GM18870 (cell line): Measurements from ENCODE around the gene FAM209B.
A peak's percentile ranks its signal among the peaks of the same experiment; 100 is the strongest.
"Not testable (repeated sequence)": the region's sequence is repeated elsewhere in the genome, so short reads cannot be mapped to it uniquely, and the experiment has no call there.

ENCODE experiments used
- ATAC-seq: cut with Tn5 transposase; IDR thresholded peaks from one replicate; pipeline ENCODE4 v1.9.1; 2021; ENCODE audit warnings: moderate library complexity; ENCODE audit not compliant: unreplicated experiment

The FAM209B gene

GRCh38 chr20:56537997-56538396, 5.0 kb downstream of the FAM209B start:
- ATAC-seq = no peak

- ATAC-seq = no peak
Observed at GRCh38 chr20:56540415-56540814, 7.4 kb downstream of the FAM209B start.

GRCh38 chr20:56542489-56543030, 9.5 kb downstream of the FAM209B start:
- no peak for ATAC-seq

- no peak for ATAC-seq
Observed at GRCh38 chr20:56551571-56551970, 18.5 kb downstream of the FAM209B start.

- ATAC-seq = peak; percentile 49
Observed at GRCh38 chr20:56552911-56553629, 20.0 kb downstream of the FAM209B start.

- ATAC-seq = peak; percentile 88
Observed at GRCh38 chr20:56554869-56555268, 21.8 kb downstream of the FAM209B start.

- no peak for ATAC-seq
Observed at GRCh38 chr20:56558968-56559367, 25.9 kb downstream of the FAM209B start.

GRCh38 chr20:56564526-56564925, 31.5 kb downstream of the FAM209B start:
- not testable (repeated sequence) for ATAC-seq

GRCh38 chr20:56565511-56565910, 32.5 kb downstream of the FAM209B start:
- ATAC-seq = no peak

GRCh38 chr20:56566621-56567020, 33.6 kb downstream of the FAM209B start:
- ATAC-seq = no peak

GRCh38 chr20:56570832-56571231, 37.8 kb downstream of the FAM209B start:
- no peak for ATAC-seq

- ATAC-seq = no peak
Observed at GRCh38 chr20:56572172-56572571, 39.1 kb downstream of the FAM209B start.

- no peak for ATAC-seq
Observed at GRCh38 chr20:56573986-56574385, 40.9 kb downstream of the FAM209B start.

- no peak for ATAC-seq
Observed at GRCh38 chr20:56574531-56575142, 41.6 kb downstream of the FAM209B start.

GRCh38 chr20:56575157-56575556, 42.1 kb downstream of the FAM209B start:
- no peak for ATAC-seq

- no peak for ATAC-seq
Observed at GRCh38 chr20:56575961-56576360, 42.9 kb downstream of the FAM209B start.

GRCh38 chr20:56579301-56579710, 46.3 kb downstream of the FAM209B start:
- no peak for ATAC-seq

GRCh38 chr20:56580226-56580625, 47.2 kb downstream of the FAM209B start:
- ATAC-seq = no peak

GRCh38 chr20:56581701-56582100, 48.7 kb downstream of the FAM209B start:
- no peak for ATAC-seq

- ATAC-seq = no peak
Observed at GRCh38 chr20:56582542-56582941, 49.5 kb downstream of the FAM209B start.

- no peak for ATAC-seq
Observed at GRCh38 chr20:56584916-56585315, 51.9 kb downstream of the FAM209B start.
